KBM-7 (cell line): Measurements from ENCODE around the gene BANP.
"Not testable (repeated sequence)": the region's sequence is repeated elsewhere in the genome, so short reads cannot be mapped to it uniquely, and the experiment has no call there.

ENCODE experiments used
- DNase-seq: peaks from one replicate; pipeline ENCODE4 v3.0.0-alpha.2; 2015
- in situ Hi-C: fragments of 300-500 bp; cut with MboI; formaldehyde crosslinking; loops from 2 replicates; pipeline ENCODE4 v1.14.3; 2020; ENCODE audit warnings: low sequenced_read_pairs, low pct_unique_long_range_greater_than_20kb, mixed read lengths

The BANP gene

DNA sequence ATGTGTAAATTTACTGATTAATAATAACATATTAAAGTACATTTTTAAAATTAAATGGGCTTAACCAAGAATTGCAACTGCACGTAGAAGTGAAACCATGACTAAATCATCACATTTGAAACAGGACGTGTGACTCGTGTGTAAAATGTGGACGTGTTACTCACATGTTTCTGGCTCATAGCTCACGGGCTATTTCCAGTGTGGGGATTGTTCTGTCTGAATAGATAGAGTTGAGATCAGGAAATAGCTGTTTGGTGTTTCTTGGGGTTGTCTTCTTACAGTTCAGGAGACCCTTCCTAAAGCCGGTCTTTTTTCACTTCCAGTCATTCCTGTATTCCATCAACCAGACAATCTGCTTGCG lies 32.5 kb downstream of the BANP start:
- DNase-seq, in situ Hi-C loops: not testable (repeated sequence)

- DNase-seq, in situ Hi-C loops: not testable (repeated sequence)
These were observed 32.9 kb downstream of the BANP start for GRCh38 chr16:87984180-87984579.

DNA sequence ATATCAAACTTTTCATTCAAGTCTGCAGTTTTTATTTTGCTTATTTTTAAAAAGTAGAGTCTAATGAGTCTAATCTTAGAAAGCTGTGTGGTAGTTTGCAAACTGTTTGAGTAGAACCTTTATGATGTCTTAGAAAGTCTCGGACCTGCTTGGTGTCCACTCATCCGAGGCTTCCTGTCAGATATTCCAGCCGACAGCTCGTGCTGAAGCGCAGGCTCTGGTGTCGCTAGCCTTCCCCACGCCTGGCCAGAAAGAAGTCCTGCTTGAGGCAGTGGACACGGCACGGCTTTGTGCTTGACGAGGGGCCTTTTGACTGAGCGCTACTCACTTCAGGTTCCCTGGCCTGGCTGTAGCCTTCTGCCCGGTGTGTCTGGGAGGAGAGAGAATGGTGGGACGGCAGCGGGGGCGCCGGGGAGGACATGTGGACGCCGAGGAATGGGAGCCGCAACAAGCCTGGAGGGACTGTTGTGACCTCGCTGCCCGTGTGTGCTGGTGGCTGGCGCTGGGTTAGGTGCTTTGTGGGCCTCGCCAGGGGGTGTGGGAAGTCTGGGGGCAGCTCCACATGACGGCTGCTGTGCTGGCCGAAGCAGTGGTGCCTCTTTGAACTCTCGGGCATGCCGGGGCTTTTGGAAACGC lies 33.5 kb downstream of the BANP start:
- no peak for DNase-seq
- in situ Hi-C loops, result no loop called here

GRCh38 chr16:87985493-87985892 lies 34.3 kb downstream of the BANP start:
- DNase-seq, in situ Hi-C loops: not testable (repeated sequence)

- in situ Hi-C loops, DNase-seq: not testable (repeated sequence)
These were observed 35.2 kb downstream of the BANP start for GRCh38 chr16:87986361-87986849.

DNA sequence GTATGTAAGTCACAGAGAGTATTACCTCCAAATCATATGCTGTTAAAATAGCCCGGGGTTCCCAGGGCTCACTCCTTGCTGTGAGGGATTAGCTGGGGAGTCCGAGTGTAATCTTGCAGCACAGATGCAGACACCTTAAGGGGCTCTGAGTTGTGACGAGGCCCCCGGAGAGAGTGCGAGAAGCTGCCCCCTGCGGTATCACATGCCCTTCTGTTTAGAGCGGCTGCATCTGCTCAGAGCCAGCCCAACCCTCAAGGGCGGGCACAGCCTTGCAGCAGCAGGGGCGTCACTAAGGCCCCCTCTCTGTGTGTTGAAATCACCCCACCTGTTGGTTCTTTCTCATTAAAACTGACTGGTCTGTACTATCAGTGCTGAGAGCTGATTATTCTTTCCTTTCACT lies 37.4 kb downstream of the BANP start:
- in situ Hi-C loops, DNase-seq: not testable (repeated sequence)

DNA sequence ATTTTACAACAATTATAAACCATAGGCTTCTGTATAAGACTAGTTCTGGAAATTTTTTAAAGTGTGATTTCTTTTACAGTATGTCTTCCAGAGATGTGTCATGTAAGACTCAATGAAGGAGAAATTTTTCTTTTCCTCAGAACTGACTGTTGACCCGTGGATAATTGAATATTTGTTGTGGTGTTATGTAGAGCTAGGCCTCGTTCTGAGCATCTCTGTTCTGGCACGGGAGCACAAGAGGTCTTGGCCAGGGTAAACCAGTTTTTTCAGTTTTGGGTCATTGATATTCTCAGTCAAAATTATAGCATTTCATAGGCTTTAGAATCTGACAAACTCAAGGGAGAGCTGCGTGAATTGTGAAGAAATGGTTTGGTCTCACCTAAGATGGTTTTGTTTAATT lies 39.0 kb downstream of the BANP start:
- DNase-seq, in situ Hi-C loops: not testable (repeated sequence)

DNA sequence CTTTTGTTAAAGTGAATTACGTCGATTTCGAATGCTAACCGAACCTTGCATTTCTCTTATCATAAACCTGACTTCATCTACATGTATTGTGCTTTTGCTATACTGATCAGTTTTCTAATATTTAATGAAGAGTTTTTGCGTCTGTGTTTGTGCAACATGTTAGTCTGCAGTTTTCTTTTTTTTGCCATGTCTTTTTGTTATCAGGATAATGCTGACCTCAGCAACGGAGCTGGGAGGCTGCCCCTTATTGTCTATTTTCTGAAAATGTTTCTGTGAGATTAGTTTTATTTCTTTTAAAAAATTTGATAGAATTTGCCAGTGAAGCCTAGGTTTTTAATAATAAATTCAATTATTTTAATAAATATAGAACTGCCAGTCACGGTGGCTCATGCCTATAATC lies 40.9 kb downstream of the BANP start:
- DNase-seq, in situ Hi-C loops: not testable (repeated sequence)

DNA sequence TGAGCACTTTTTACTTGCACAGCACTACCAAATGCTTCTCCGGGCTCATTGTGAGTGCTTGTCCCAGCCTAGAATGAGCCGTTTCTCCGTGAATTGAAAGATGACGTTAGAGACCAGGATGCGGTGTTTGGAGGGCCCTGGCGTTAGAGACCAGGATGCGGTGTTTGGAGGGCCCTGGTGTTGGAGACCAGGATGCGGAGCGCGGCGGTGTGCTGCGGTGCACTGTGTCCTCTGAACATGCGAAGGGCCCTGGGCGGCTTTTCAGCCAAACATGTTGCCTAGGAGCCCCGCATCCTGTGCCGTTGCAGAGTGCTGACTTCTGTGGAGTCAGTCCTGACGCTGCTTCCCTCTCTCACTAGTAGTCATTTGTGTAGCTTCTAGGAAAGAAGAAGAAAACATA lies 42.7 kb downstream of the BANP start:
- DNase-seq, result no peak
- in situ Hi-C loops, result no loop called here

DNA sequence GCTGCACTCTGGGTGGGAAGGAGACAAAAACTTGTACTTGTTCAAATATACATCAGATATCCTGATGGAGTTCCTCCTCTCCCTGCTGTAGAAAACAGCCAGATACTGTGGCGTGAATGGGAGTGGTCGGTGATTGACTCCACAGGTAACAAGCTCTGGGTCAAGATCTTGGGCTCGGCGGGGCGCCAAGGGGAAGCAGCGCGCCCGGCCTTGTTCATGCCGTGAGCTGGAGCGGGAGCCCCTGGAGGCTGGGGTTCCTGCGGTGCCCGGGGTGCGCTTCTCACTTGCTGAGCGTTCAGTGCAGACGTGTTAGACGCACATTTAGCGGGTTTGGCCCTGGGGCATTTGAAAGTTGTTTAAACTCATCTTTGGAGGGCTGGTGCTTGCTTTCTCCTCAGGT lies 44.4 kb downstream of the BANP start:
- in situ Hi-C loops, result no loop called here
- no peak for DNase-seq

DNA sequence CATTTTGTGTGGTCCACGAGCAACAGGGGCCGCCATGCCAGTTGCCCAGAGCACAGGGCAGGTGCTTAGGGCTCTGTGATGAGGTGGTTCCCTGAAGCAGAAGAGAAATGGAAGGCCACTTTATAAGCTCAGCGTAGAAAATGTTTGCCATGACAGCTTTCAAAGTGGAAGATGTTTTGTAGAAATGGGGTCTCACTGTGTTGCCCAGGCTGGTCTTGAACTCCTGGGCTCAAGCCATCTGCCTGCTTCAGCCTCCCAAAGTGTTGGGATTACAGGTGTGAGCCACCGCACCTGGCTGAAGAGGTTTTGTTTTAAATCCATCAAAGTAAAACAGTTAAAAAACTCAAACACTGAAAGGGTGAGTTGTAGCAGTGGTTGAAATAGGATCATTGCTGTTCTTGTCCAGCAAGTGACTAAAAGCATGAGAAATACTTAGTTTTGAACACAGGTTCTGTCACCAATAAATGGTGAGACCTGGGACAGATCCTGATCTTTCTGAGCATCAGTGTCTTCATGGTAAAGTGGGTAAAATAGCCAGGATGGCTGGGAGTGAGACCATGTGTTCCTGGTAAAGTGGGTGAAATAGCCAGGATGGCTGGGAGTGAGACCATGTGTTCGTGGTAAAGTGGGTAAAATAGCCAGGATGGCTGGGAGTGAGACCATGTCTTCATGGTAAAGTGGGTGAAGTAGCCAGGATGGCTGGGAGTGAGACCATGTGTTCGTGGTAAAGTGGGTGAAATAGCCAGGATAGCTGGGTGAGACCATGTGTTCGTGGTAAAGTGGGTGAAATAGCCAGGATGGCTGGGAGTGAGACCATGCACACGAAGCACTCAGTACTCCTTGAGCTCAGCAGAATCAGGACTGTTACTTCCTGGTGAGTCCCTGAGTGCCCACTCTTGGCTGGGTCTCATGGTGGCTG lies 46.0 kb downstream of the BANP start:
- in situ Hi-C loops, result no loop called here
- DNase-seq, result no peak

GRCh38 chr16:87998184-87998793 lies 47.1 kb downstream of the BANP start:
- DNase-seq, in situ Hi-C loops: not testable (repeated sequence)

DNA sequence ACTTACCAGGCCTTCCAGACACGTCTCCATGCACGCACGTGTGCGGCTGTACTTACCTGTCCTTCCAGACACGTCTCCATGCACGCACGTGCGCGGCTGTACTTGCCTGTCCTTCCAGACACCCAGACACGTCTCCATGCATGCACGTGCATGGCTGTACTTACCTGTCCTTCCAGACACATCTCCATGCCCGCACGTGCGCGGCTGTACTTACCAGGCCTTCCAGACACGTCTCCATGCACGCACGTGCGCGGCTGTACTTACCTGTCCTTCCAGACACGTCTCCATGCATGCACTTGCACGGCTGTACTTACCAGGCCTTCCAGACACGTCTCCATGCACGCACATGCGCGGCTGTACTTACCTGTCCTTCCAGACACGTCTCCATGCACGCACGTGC lies 47.8 kb downstream of the BANP start:
- in situ Hi-C loops, DNase-seq: not testable (repeated sequence)

GRCh38 chr16:88002211-88002610 lies 51.0 kb downstream of the BANP start:
- no peak for DNase-seq
- in situ Hi-C loops, result no loop called here

GRCh38 chr16:88002749-88003148 lies 51.5 kb downstream of the BANP start:
- in situ Hi-C loops, result no loop called here
- DNase-seq, result no peak

GRCh38 chr16:88003316-88003715 lies 52.1 kb downstream of the BANP start:
- DNase-seq, result no peak
- in situ Hi-C loops, result no loop called here

DNA sequence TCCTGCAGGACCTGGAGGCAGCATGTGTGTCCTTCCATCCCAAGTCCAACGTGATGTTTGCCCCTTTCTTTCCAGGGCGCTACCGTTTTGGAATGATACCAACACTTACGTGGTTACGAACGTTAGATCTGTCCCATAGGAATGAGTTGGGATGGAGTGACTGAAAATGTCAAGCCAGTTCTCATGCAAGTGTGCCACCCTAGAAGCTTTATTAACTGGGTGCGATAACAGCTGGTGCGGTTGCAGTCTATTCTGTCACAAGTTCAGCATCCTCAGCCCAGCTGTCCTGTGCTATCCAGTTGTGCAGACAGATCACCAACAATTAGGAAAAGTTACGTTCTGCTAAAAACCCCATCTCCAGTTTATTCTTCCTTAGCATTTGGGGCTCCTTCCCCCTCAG lies 52.5 kb downstream of the BANP start:
- no peak for DNase-seq
- in situ Hi-C loops, result no loop called here

DNA sequence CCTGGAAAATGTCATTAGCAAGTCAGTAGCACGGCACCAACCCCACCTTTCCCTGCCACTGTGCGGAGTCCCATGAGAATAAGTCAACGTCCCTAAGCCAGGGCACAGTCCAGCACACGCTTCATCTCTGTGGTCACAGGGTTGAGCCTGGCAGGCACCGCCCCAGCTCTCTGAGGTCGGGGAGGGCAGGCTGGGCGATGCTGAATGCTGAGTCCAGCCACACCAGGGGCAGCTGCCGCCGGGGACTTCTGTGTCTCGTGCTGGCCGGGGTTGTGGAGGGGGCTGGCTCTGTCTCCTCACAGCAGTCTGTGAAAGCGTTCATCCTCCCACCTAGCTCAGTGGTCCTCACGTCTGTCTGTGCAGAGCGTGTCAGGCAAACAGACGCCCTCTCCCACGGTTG lies 53.2 kb downstream of the BANP start:
- DNase-seq, result no peak
- in situ Hi-C loops, result no loop called here

DNA sequence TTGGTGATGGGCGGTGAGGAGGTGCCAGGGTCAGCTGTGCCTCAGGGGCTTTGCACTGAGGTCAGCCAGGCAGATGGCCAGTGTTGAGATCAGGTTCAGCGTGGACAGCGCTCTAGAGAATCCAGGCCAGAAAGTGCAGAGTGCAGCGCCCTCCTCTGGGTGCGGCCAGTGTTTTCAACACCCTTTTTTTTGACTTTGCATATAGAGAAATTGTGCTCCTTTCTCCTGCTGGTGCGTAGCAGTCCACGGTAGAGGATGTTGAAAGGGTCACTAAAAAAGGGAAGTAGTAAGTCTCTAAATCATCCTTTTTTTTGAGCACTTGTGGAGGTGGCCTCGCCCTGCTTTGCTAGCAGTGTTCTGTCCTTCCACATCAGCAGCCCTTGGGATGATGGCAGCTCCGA lies 53.9 kb downstream of the BANP start:
- peak; percentile 59 for DNase-seq
- in situ Hi-C loops, result no loop called here

- in situ Hi-C loops, result no loop called here
- no peak for DNase-seq
These were observed 54.7 kb downstream of the BANP start for GRCh38 chr16:88005968-88006367.
